GM12878 (cell line): ENCODE results near the gene MLNR. TPM values are rescaled to one million over a fixed set of nuclear protein-coding genes. Genes with fewer than 3 reads are reported as not detected.

Experiments used
- ATAC-seq: fragments of 200-7000 bp; cut with Tn5 transposase; 3 replicates; pipeline ENCODE4 v1.9.1; 2020; ENCODE audit warnings: mild to moderate bottlenecking, moderate library complexity
- BruUV-seq: library from RNA; stranded (reverse); fragments of 400-500 nt; replicated peaks from 2 replicates; lab custom pipeline; 2021; lab: Mats Ljungman, UMichigan
- CTCF ChIA-PET: fragments of 300-600 bp; sonication (Branson Sonifier 250); formaldehyde crosslinking; extraction: SDS; loops from one replicate; lab custom pipeline; 2021; ENCODE audit warnings: inconsistent platforms; lab: Yijun Ruan, JAX
- POLR2A ChIA-PET: fragments of 350-600 bp; formaldehyde crosslinking; extraction: SDS; loops from one replicate; lab custom pipeline; 2021; ENCODE audit warnings: inconsistent platforms; lab: Charles Lee
- RAD21 ChIA-PET: fragments of 300-600 bp; sonication (Branson Sonifier 250); formaldehyde crosslinking; loops from one replicate; lab custom pipeline; 2023; ENCODE audit warnings: antibody characterized with exemption; ENCODE audit not compliant: unreplicated experiment; lab: Charles Lee
- SMC1A ChIA-PET: fragments of 300-600 bp; sonication (Branson Sonifier 250); formaldehyde crosslinking; loops from one replicate; lab custom pipeline; 2023; ENCODE audit not compliant: unreplicated experiment, uncharacterized antibody; lab: Charles Lee
- DNase-seq: peaks from one replicate; pipeline ENCODE4 v3.0.0-alpha.2; 2011; ENCODE audit warnings: low read depth, low spot score
- FAIRE-seq: peaks from 3 replicates; lab custom pipeline; 2011; peaks lifted over from hg19 to GRCh38; lab: Jason Lieb, UNC
- H2AFZ ChIP-seq: 2 replicates; pipeline ENCODE4 v1.6.0; 2011; ENCODE audit warnings: low read depth, low read length, control low read depth; ENCODE audit not compliant: control insufficient read depth
- H3K27ac ChIP-seq: 2 replicates; pipeline ENCODE4 v1.5.1; 2011; ENCODE audit warnings: control low read depth; ENCODE audit not compliant: control insufficient read depth, insufficient read depth
- H3K27me3 ChIP-seq, 2 experiments: replicated peaks in 1 of 2; 2 replicates each; pipeline versions ENCODE4 v1.6.0 to v1.6.1; 2011; ENCODE audit warnings: low read length in 1 of 2; ENCODE audit not compliant: control insufficient read depth in 2 of 2, insufficient read depth in 2 of 2
- H3K36me3 ChIP-seq, 2 experiments: 2 replicates each; pipeline ENCODE4 v1.5.1; 2011; ENCODE audit warnings: low read length in 1 of 2; ENCODE audit not compliant: control insufficient read depth in 2 of 2, insufficient read depth in 2 of 2
- H3K4me1 ChIP-seq: 2 replicates; pipeline ENCODE4 v1.6.1; 2011; ENCODE audit warnings: mild to moderate bottlenecking, low read length, moderate library complexity, mixed read lengths; ENCODE audit not compliant: control insufficient read depth, insufficient read depth
- H3K4me2 ChIP-seq: 2 replicates; pipeline ENCODE4 v1.6.0; 2011; ENCODE audit warnings: control low read depth; ENCODE audit not compliant: control insufficient read depth, insufficient read depth
- H3K4me3 ChIP-seq: fragments of 200-600 bp; sonication (generic); 2 replicates; pipeline ENCODE4 v1.5.1; 2016
- H3K79me2 ChIP-seq: 2 replicates; pipeline ENCODE4 v1.6.0; 2011; ENCODE audit warnings: low read length; ENCODE audit not compliant: control insufficient read depth, insufficient read depth
- H3K9ac ChIP-seq: 2 replicates; pipeline ENCODE4 v1.8.0; 2011; ENCODE audit warnings: low read length, control low read depth, mixed read lengths; ENCODE audit not compliant: control insufficient read depth, insufficient read depth
- H3K9me3 ChIP-seq: replicated peaks from 3 replicates; pipeline ENCODE4 v1.5.1; 2011; ENCODE audit warnings: mild to moderate bottlenecking, low read length; ENCODE audit not compliant: control insufficient read depth, insufficient read depth
- H4K20me1 ChIP-seq: 2 replicates; pipeline ENCODE4 v1.6.0; 2011; ENCODE audit not compliant: control insufficient read depth, insufficient read depth
- BRCA1 ChIP-seq: IDR thresholded peaks from 2 replicates; pipeline ENCODE4 v1.6.1; 2011; ENCODE audit warnings: low read depth, low read length, improper control_type of control experiment
- HCFC1 ChIP-seq: fragments of 150-350 bp; IDR thresholded peaks from 2 replicates; pipeline ENCODE4 v1.6.1; 2014; ENCODE audit warnings: low read length
- MTA2 ChIP-seq: fragments of 450-650 bp; IDR thresholded peaks from 2 replicates; pipeline ENCODE4 v1.6.1; 2016; ENCODE audit warnings: low read depth, mild to moderate bottlenecking, moderate library complexity
- NFYA ChIP-seq: IDR thresholded peaks from 2 replicates; pipeline ENCODE4 v1.6.1; 2011; ENCODE audit warnings: low read depth, mild to moderate bottlenecking, low read length, improper control_type of control experiment, borderline replicate concordance
- NFYB ChIP-seq: IDR thresholded peaks from 2 replicates; pipeline ENCODE4 v1.6.1; 2011; ENCODE audit warnings: low read depth, mild to moderate bottlenecking, low read length, improper control_type of control experiment, moderate library complexity; ENCODE audit not compliant: insufficient read depth
- NKRF ChIP-seq: fragments of 450-650 bp; conservative IDR thresholded peaks from 2 replicates; pipeline ENCODE4 v1.6.1; 2017; ENCODE audit warnings: mild to moderate bottlenecking, moderate library complexity
- PRDM15 ChIP-seq: fragments of 450-650 bp; formaldehyde crosslinking; IDR thresholded peaks from 2 replicates; pipeline ENCODE4 v1.4.0; 2020; ENCODE audit warnings: mild to moderate bottlenecking, moderate library complexity
- RB1 ChIP-seq: fragments of 450-650 bp; formaldehyde crosslinking; IDR thresholded peaks from 2 replicates; pipeline ENCODE4 v1.6.1; 2017; ENCODE audit warnings: mild to moderate bottlenecking, borderline replicate concordance
- REST ChIP-seq: IDR thresholded peaks from 2 replicates; pipeline ENCODE4 v1.6.1; 2012; ENCODE audit warnings: mild to moderate bottlenecking, low read depth, low read length
- SKIL ChIP-seq: fragments of 450-650 bp; IDR thresholded peaks from 2 replicates; pipeline ENCODE4 v1.6.1; 2017; ENCODE audit warnings: mild to moderate bottlenecking, low read depth, inconsistent platforms; ENCODE audit not compliant: poor library complexity, severe bottlenecking
- SMAD1 ChIP-seq: fragments of 450-650 bp; IDR thresholded peaks from 2 replicates; pipeline ENCODE4 v1.6.1; 2018; ENCODE audit warnings: mild to moderate bottlenecking, low read depth; ENCODE audit not compliant: partially characterized antibody
- SPI1 ChIP-seq: IDR thresholded peaks from 2 replicates; pipeline ENCODE4 v1.6.1; 2011; ENCODE audit warnings: low read depth, mild to moderate bottlenecking, low read length, moderate library complexity, borderline replicate concordance; ENCODE audit not compliant: insufficient read depth
- ZNF24 ChIP-seq: fragments of 450-650 bp; IDR thresholded peaks from 2 replicates; pipeline ENCODE4 v1.6.1; 2017; ENCODE audit warnings: antibody characterized with exemption, mild to moderate bottlenecking
- ZSCAN29 ChIP-seq: fragments of 450-650 bp; IDR thresholded peaks from 2 replicates; pipeline ENCODE4 v1.6.1; 2017; ENCODE audit warnings: mild to moderate bottlenecking, moderate library complexity
- in situ Hi-C: fragments of 300-500 bp; cut with MboI; formaldehyde crosslinking; loops from 9 replicates; pipeline ENCODE4 v1.14.3; 2018; ENCODE audit warnings: mixed read lengths
- intact Hi-C: fragments of 100-400 bp; cut with micrococcal nuclease; formaldehyde crosslinking; loops from one replicate; pipeline ENCODE4 v1.14.2; 2022; ENCODE audit not compliant: unreplicated experiment
- polyA plus RNA-seq, 11 experiments: library from polyadenylated mRNA; depleted of rRNA in 4 of 11; unstranded in 6 of 11; stranded (reverse) in 5 of 11; fragments of >200 nt; fragmentation: Nextera tagmentation in 4 of 11; fragmentation: Illumina TruSeq in 1 of 11; extraction: Ambion mirVana in 4 of 11; extraction: Trizol in 1 of 11; gene quantifications; 1 replicate in 1 of 11; 2 replicates in 10 of 11; pipeline versions ENCODE4 v1.2.1 to v1.2.3, GENCODE V29; 2011 to 2016; ENCODE audit warnings: inconsistent platforms in 2 of 11, missing spikeins in 2 of 11, low read depth in 1 of 11
- total RNA-seq, 4 experiments: library from RNA; depleted of rRNA in 3 of 4; stranded (reverse); fragments of >200 nt in 3 of 4; fragmentation: Illumina TruSeq in 1 of 4; extraction: Trizol in 1 of 4; gene quantifications; 2 replicates each; pipeline versions ENCODE4 v1.2.1 to v1.2.3, GENCODE V29; 2013 to 2021

MLNR gene
- total and polyA plus RNA-seq, 10 of the 15 experiments (the other 5 are each of a cell fraction or from before 2014, with no cell fraction given): not detected

- intact Hi-C loops (no loop called here), in situ Hi-C loops (no loop called here)
- DNase-seq (no peak), ATAC-seq (no peak), FAIRE-seq (no peak)
- CTCF ChIA-PET: interaction anchor here (1.1 kb wide), 1 partner anchor 69 kb away, joined by 3 read pairs; no protein-coding TSS in a partner anchor
- no peaks in the 10 kb centered on the region for H3K79me2 ChIP-seq
- no peaks in the 10 kb centered on the region for H3K4me1 ChIP-seq
- SMC1A ChIA-PET: no interaction called here
- H3K4me3 ChIP-seq: no peak overlapping the region
- no peak overlapping the region for H3K27ac ChIP-seq
- H2AFZ ChIP-seq: no peak overlapping the region
- H4K20me1 ChIP-seq: no peaks in the 10 kb centered on the region
- no TSS peak for BruUV-seq
- no peak overlapping the region for H3K9ac ChIP-seq
- RAD21 ChIA-PET: no interaction called here
- peaks cover 3 to 17% of the 10 kb centered on the region in 2 experiments for H3K36me3 ChIP-seq
- H3K9me3 ChIP-seq: no peaks in the 10 kb centered on the region
- H3K4me2 ChIP-seq: no peak overlapping the region
- no peaks in the 10 kb centered on the region for H3K27me3 ChIP-seq
- POLR2A ChIA-PET: no interaction called here
- TF ChIP-seq SKIL (no peak), RB1 (no peak), ZSCAN29 (no peak), NFYA (no peak), PRDM15 (no peak), REST (no peak), ZNF24 (no peak), BRCA1 (no peak), SMAD1 (no peak), NKRF (no peak), NFYB (no peak), SPI1 (no peak), MTA2 (no peak), HCFC1 (no peak)
These were observed 48.8 kb upstream of the MLNR start for GRCh38 chr13:49171359-49171758.
